ENCODE measurements around the gene CIDEC. TPM values are rescaled to one million over a fixed set of nuclear protein-coding genes. Genes with fewer than 3 reads are reported as not detected.

CIDEC gene
- total RNA-seq, 1 experiment from 2014 or later, result not detected

DNA sequence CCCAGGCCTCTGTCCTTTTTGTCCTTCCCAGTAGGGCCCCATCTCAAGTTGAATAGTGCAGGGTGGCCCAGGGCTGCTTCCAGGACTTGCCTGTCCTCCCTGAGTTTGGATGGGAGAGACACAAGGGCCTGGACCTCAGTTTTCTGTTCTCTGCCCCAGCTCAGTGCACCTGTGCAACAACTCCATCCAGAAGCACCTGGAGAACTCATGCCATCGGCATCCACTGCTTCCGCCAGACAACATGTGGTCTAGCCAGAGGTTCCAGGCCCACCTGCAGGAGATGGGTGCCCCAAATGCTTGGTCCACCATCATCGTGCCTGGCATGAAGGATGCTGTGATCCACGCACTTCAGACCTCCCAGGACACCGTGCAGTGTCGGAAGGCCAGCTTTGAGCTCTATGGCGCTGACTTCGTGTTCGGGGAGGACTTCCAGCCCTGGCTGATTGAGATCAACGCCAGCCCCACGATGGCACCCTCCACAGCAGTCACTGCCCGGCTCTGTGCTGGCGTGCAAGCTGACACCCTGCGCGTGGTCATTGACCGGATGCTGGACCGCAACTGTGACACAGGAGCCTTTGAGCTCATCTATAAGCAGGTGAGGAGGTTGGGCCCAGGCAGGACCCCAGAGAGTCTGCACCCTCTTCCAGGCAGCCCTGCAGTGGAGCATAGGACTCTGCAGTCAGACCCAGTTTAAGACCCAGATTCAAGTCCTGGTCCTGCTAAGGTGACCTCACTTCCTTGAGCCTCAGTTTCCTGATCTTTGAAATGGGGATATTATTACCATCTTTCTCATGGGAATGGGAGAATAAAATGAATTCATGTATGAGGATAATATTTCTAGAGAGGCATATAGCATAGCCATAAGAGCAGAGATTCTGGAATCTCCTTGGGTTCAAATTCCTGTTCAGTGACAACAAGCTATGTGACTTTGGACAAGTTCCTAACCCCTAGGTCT lies 51.0 kb downstream of the CIDEC start:
- in situ Hi-C loops (cut with HindIII; ENCODE audit: low pct_unique_long_range_greater_than_20kb, low sequenced_read_pairs), result no loop called here
- no peak for DNase-seq (ENCODE audit: low read depth)

DNA sequence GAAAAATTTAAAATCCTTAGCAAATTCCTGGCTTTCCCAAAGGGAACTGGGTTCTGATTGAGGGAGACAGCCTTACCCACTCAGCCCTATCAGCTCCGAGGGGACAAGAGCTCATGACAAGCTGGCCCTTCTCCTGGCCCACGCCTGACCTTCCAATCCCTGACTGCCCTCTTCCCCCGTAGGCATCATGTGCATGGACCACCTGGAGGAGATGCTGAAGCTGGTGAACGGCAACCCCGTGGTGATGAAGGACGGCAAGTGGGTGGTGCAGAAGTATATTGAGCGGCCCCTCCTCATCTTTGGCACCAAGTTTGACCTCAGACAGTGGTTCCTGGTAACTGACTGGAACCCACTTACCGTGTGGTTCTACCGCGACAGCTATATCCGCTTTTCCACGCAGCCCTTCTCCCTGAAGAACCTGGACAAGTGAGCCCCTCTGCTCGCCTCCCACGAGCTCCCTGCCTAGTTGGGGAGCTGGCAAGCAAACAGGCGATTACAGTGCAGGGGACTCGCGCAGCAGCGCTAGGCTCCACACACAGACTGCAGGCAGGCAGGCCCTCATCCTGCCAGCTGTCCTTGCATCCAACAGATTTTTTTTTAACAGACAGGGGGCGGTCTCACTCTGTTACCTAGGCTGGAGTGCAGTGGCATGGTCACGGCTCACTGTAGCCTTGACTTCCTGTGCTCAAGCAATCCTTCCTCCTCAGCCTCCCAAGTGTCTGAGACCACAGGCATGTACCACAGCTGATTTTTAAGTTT lies 53.1 kb downstream of the CIDEC start:
- DNase-seq (ENCODE audit: low read depth), result no peak

DNA sequence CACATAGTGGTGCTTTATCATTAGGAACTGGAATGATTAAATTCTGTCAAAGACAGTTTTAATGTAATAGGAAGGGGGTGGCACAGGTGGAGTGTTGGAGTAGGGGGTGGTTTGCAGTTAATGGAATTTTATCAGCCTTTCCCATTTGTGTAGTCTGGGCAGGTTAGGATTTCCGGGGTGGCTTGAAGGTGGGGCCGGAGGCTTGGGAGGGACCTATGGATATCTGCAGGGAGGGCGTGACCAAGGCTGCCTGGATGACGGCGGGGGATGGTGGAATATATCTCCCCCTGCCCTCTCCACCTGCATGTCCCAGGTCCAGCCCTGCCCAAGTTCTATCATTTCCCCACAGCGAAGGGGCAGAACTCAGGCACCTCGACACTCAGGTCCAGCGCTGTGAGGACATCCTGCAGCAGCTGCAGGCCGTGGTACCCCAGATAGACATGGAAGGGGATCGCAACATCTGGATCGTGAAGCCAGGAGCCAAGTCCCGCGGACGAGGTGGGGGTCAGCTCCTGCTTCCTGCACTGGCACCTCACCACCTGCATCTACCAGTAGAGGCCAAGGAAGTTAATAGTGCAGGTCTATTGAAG lies 54.5 kb downstream of the CIDEC start:
- no peak for DNase-seq (ENCODE audit: low read depth)
- in situ Hi-C loops (cut with HindIII; ENCODE audit: low pct_unique_long_range_greater_than_20kb, low sequenced_read_pairs), result no loop called here

More for the DNA sequence above, 53.1 kb downstream of the CIDEC start:
- in situ Hi-C loops (cut with HindIII; ENCODE audit: low pct_unique_long_range_greater_than_20kb, low sequenced_read_pairs), result no loop called here

DNA sequence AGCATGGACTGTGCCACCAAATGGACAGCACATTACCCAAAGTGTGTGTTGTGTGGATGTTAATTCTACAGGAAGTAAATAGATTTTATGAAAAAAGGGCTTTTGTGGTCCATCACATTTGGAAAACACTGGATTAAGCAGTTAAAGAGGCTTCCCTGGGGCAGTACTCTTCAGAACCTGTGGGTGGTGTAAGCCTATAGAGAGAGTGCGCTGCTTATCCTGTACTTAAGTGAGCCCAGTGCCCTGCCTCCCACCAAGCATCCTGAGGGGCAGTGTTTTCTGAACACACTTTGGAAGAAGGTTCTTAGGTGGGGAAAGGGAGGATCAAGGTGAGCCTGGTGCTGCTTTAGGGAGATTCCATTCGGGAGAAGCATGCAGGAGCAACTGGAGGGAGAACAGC lies 59.1 kb downstream of the CIDEC start:
- in situ Hi-C loops (cut with HindIII; ENCODE audit: low pct_unique_long_range_greater_than_20kb, low sequenced_read_pairs), result no loop called here
- no peak for DNase-seq (ENCODE audit: low read depth)

DNA sequence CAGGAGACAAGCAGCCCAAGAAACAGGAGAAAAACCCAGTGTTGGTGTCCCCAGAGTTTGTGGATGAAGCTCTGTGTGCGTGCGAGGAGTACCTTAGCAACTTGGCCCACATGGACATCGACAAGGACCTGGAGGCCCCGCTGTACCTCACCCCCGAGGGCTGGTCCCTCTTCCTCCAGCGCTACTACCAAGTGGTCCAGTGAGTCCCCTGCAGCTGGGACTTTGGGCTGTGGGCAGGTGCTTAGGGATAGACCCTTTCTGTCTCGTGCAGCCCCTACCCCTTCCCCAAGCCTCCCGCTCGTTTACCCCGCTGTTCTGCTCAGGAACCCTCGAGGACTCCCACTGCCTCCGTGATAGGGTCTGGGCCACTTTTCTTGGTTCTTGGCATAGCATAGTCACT lies 59.5 kb downstream of the CIDEC start:
- no peak for DNase-seq (ENCODE audit: low read depth)
- in situ Hi-C loops (cut with HindIII; ENCODE audit: low pct_unique_long_range_greater_than_20kb, low sequenced_read_pairs), result no loop called here

DNA sequence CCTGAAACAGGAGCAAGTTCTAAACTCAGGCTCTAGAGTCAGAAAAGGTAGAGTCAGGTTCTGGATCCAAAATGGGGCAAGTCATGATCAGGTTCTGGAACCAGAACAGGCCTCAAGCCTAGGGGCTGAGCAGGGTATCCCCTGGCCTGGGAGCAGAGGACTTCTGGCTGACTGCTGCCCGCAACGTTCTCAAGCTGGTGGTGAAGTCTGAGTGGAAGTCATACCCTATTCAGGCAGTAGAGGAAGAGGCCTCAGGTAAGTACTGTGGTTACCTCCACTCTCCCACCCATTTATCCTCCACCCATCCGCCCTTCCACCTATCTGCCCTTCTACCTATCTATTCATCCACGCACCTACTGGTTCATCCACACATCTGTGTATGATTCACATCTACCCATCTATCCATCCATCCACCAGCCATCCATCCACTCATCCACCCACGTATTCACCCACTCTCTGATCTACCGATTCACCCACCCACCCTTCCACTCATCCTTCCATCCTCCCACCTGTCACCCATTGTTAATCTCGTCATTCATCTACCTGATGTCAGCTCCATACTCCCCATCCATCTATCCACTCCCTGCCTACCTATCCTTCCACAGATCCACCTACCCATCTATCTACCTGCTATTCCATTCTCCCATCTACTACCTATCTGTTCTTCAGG lies 61.3 kb downstream of the CIDEC start:
- no peak for DNase-seq (ENCODE audit: low read depth)
- in situ Hi-C loops (cut with HindIII; ENCODE audit: low pct_unique_long_range_greater_than_20kb, low sequenced_read_pairs), result no loop called here

DNA sequence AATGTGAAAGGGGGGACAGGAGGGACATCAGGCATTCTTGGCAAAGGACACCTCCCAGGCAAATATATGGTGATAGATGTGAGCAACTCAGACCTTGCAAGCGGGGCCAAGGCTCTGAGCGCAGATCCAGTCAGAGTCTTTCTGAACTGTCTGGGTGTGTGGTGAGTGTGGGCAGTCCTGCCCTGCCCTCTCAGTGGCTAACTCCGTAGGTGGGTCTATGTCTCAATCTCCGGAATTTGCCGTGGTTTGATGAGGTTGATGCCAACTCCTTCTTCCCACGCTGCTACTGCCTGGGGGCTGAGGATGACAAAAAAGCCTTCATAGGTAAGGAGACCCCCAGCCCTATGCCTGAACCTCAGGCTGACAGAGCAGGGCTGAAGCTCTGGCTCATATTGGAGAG lies 62.6 kb downstream of the CIDEC start:
- in situ Hi-C loops (cut with HindIII; ENCODE audit: low pct_unique_long_range_greater_than_20kb, low sequenced_read_pairs), result no loop called here
- DNase-seq (ENCODE audit: low read depth), result no peak

Other genes starting within 250 kb of the CIDEC start
- 17.7 and 28.7 TPM in 2 replicates for gene MTMR14, start 230.7 kb downstream of the CIDEC start, total RNA-seq (2014; rRNA removed; shearing (Covaris generic); ENCODE audit: low replicate concordance)
- not detected in 2 replicates for gene CPNE9, start 176.4 kb downstream of the CIDEC start, total RNA-seq (2014; rRNA removed; shearing (Covaris generic); ENCODE audit: low replicate concordance)
- 5.6 and 6.5 TPM in 2 replicates for gene BRPF1, start 148.5 kb downstream of the CIDEC start, total RNA-seq (2014; rRNA removed; shearing (Covaris generic); ENCODE audit: low replicate concordance)
- gene OGG1, start 130.3 kb downstream of the CIDEC start, total RNA-seq (2014; rRNA removed; shearing (Covaris generic); ENCODE audit: low replicate concordance), result 21.7 and 29.7 TPM in 2 replicates
- 33.6 and 43.0 TPM in 2 replicates for gene CAMK1, start 110.3 kb downstream of the CIDEC start, total RNA-seq (2014; rRNA removed; shearing (Covaris generic); ENCODE audit: low replicate concordance)
- gene TADA3, start 87.8 kb downstream of the CIDEC start, total RNA-seq (2014; rRNA removed; shearing (Covaris generic); ENCODE audit: low replicate concordance), result 86.1 and 95.9 TPM in 2 replicates
- 197 and 238 TPM in 2 replicates for gene ARPC4, start 87.2 kb downstream of the CIDEC start, total RNA-seq (2014; rRNA removed; shearing (Covaris generic); ENCODE audit: low replicate concordance)
- 1.4 and 6.6 TPM in 2 replicates for gene TTLL3, start 70.0 kb downstream of the CIDEC start, total RNA-seq (2014; rRNA removed; shearing (Covaris generic); ENCODE audit: low replicate concordance)
- 22.3 and 43.5 TPM in 2 replicates for gene RPUSD3, start 36.2 kb downstream of the CIDEC start, total RNA-seq (2014; rRNA removed; shearing (Covaris generic); ENCODE audit: low replicate concordance)
- gene JAGN1, start 10.4 kb upstream of the CIDEC start, total RNA-seq (2014; rRNA removed; shearing (Covaris generic); ENCODE audit: low replicate concordance), result 19.7 and 36.5 TPM in 2 replicates
- gene IL17RE, start 22.6 kb upstream of the CIDEC start, total RNA-seq (2014; rRNA removed; shearing (Covaris generic); ENCODE audit: low replicate concordance), result not detected in 2 replicates
- 24.5 and 51.8 TPM in 2 replicates for gene IL17RC, start 36.8 kb upstream of the CIDEC start, total RNA-seq (2014; rRNA removed; shearing (Covaris generic); ENCODE audit: low replicate concordance)
- 12.7 and 22.6 TPM in 2 replicates for gene CRELD1, start 53.6 kb upstream of the CIDEC start, total RNA-seq (2014; rRNA removed; shearing (Covaris generic); ENCODE audit: low replicate concordance)
- 0.20 and 1.2 TPM in 2 replicates for gene PRRT3, start 72.2 kb upstream of the CIDEC start, total RNA-seq (2014; rRNA removed; shearing (Covaris generic); ENCODE audit: low replicate concordance)
- 44.0 and 48.3 TPM in 2 replicates for gene EMC3, start 106.6 kb upstream of the CIDEC start, total RNA-seq (2014; rRNA removed; shearing (Covaris generic); ENCODE audit: low replicate concordance)
- gene FANCD2, start 146.2 kb upstream of the CIDEC start, total RNA-seq (2014; rRNA removed; shearing (Covaris generic); ENCODE audit: low replicate concordance), result 13.6 and 30.9 TPM in 2 replicates
- gene FANCD2OS, start 228.0 kb upstream of the CIDEC start, total RNA-seq (2014; rRNA removed; shearing (Covaris generic); ENCODE audit: low replicate concordance), result not detected in 2 replicates
- 63.0 and 87.1 TPM in 2 replicates for gene BRK1, start 235.4 kb upstream of the CIDEC start, total RNA-seq (2014; rRNA removed; shearing (Covaris generic); ENCODE audit: low replicate concordance)